ENCODE results near the gene MAN1A1.
A peak's percentile ranks its signal among the peaks of the same experiment; 100 is the strongest.

Gene MAN1A1

DNA sequence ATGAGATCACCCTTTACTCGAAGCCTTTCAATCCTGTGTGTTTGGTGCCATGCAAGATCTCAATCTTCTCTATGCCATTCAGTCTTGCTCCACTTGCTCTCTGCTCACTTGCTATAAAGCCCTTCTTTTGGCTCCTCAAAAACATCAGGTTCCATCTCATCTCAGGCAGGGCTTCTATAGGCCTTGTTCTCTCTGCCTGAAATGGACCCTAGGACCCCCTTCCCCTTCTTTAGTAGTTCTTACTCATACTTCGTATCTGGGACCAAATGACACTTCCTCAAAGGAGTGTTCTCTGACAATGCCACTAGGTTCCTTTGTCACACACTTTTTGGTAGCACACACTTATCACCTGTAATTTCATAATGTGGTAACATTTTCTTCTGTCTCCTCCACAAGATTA is 154.4 kb downstream of the MAN1A1 start:
- no peak for DNase-seq (ENCODE audit: low read depth)

DNA sequence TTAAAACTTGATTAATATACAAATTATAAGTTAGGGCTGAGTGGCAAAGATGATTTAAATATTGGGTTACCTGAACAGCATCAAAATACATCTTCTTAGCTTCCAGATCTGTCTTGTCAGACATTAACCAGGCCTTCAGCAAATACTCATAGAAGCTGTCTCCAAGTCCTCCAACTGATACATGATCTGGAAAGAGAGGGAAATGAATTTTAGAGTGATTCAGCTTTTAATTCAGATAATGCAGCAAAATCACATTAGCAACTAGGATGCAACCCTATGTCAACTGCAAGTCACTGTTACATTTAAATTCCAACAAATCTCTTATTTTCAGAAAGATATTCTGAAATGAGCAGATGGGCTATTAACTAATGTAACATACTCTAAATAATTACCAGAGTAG is 155.9 kb downstream of the MAN1A1 start:
- DNase-seq (ENCODE audit: low read depth): no peak

DNA sequence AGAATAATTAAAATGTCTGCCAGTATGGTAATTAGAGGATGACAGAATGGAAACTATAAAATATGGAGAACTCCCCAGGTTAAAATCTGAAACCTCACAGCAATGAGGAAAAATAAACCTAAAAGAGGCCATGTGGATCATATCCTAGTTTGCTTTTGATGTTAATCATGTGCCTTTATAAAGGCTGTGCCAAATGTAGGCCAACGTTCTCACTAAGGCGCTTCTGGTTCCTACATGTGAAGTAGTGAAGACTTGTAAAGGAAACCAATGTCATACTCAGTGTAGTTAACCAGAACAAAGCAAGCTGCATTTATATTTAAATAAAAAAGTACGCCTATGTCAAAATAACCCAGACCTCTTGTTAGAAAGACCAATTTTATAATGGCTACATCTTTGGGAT is 157.4 kb downstream of the MAN1A1 start:
- no peak for DNase-seq (ENCODE audit: low read depth)

DNA sequence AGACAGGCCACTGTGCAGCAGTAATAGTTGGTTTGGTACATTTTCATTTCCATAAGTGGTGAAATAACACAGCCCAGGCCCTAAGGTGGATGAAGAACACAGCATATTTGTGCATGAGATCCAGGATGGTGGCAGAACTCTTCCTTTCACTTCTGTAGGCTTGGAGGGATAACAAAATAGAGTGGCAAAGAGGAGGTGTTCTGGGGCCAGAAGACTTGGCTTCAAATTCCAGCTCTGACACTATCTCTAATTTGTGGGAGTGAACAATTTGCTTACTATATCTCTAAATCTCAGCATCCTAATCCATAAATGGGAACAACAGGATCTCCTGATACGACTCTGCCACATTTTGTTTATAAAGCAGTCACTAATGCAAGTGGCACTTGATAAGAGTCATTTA is 159.4 kb downstream of the MAN1A1 start:
- no peak for DNase-seq (ENCODE audit: low read depth)

DNA sequence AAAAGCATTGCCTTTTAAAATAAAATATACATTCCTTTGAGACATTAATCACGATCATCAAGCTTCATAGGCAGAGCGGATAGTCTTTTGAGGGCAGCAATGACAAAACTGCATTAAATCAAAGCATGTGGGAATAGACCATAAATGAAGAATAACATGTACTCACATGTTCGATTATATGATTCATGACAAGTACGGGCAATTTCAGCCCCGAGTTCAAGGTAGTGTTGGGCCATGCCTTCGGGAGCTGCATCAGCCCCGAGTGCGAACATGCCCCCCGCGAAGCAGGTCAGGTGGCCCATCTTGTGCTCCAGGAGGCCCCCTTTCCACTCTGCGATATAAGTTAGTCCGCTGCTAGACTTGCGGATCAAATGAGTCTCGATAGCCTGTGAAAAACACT is 160.1 kb downstream of the MAN1A1 start:
- no peak for DNase-seq (ENCODE audit: low read depth)

DNA sequence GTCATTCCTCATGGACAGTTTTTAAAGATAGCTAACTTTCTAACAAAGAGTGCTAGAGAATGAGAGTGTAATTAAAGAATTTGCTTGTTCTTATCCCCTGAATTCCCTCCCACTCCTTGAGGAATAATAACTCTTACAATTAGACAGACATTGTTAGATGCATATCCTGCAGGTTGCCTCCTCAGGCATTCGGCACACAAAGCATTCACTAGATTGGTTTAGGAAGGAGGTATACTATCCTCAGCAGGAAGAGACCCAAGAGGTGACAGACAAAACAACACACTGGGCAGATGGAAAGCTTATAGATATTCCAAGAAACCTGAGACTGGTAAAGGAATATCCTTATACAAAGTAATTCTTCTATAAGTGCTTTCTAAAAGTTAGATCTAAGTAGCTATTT is 162.0 kb downstream of the MAN1A1 start:
- DNase-seq (ENCODE audit: low read depth): no peak

DNA sequence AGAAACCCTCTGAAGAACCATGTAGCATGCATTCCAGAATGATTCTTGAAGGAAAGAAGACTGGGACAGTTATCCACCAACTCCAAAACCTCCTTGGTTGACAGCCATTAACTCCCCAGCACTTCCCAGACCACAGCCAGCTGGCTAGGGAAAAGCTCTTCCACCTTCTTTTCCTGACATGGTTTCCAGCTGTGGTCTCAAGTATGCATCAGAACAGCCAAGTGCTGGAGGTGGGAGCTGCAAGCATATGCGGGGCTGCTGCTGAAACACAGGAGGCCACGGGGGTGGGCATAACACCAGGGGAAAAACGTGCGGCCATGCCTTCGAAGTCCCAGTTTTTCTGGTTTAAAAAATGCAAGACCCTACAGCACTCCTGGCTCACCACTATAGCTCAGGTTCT is 163.1 kb downstream of the MAN1A1 start:
- DNase-seq (ENCODE audit: low read depth): no peak

DNA sequence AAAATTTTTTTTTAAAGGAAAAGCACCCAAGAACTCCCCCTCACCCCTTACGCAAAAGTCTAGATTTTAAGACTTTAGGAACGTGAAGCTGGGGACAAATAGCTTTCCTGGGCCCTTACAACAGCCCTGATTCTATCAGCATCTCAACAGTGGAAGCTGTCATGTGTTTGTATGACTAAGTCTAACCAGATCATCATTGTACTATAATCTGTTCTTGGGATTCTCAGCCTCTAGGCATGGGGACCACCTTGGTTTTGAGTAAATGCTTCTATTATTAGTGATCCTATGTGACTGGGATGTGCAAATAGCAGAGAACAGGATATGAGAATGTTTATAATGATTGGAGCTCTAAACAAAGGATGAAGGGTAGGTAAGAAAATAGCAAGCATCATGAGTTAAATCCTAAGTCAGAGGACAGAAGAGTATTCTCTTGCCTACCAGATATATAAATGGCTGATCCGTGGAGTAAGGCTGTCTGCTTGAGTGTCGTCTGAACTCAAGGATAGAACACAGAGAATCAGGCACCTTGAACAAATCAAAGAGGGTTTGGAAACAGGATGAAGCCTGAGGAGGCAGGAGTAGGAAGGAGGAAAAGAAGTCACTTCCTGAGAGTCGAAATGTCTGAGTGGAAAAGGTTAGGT is 165.4 kb downstream of the MAN1A1 start:
- DNase-seq (ENCODE audit: low read depth): no peak

DNA sequence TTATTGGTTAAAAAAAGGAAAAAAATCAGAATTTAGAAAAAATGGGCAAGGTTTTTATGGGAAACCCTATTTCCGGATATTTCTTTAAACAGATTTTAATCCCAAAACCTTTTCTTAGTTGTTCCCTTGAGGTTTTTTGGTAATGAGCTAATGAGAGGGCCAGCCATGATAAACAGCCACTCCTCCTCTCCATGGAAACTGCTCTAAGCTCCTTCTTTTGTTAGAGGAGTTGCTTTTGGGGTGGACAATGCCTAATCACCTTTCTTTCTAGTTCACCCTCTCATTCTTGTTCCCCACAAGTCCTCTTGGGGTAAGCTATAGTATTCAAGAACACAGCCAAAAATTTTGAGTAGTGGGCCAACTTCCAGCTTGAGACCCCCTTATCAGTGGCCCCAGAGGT is 166.1 kb downstream of the MAN1A1 start:
- no peak for DNase-seq (ENCODE audit: low read depth)

DNA sequence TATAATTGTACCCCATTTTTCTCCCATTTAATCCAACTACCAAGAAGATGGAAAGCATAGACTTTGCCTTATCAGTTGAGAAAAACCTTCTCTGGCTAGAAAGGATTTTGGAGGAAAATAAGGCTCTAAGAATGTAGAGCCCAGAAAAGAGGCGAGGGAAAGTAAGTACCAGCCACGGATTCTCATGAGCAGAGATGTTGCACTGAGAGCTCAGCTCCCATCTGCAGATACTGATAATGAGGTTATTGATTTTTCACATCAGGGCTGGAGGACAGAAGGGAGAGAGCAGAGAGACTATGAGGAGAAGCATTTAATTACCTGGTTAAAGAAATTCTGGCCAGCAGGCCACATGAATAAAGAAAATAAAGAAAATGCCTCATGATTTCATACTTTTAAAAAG is 166.7 kb downstream of the MAN1A1 start:
- DNase-seq (ENCODE audit: low read depth): no peak

DNA sequence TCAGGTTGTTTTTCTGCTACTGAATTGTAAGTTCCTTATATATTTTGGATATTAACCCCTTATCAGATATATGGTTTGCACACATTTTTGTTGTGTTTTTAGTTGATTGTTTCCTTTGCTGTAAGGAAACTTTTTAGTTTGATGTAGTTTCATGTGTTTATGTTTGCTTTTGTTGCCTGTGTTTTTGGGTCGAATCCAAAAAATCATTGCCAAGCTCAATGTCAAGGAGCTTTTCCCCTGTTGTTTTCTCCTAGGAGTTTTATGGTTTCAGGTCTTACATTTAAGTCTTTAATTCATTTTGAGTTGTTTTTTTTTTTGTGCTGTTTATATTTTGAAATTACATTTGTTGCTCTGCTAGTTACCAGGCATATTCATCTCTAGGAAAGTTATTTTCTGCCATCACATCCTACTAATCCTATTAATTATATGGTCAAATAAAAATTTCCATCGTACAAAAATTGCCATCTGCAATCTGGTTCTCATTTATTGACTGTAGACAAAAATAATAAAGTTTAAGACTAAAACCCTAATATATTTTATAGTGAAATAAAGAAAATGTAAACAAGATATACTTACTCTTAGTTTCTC is 167.3 kb downstream of the MAN1A1 start:
- DNase-seq (ENCODE audit: low read depth): no peak

DNA sequence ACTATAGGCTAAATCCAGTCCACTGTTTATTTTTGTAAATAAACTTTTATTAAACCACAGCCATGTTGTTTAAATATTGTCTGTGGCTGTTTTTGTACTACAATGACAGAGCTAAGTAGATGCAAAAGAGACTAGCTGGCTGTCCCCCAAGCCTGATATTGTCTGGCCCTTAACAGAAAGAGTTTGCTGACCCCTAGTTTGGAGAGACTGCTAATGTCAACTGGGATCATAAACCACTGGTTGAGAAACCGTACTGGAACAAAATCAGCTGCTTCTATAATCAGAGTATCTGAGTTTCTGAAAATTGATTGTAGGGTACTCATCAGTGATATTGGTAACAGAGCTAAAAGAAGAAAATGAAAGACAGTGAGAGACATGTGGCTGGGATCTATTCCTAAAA is 168.5 kb downstream of the MAN1A1 start:
- DNase-seq (ENCODE audit: low read depth): no peak

DNA sequence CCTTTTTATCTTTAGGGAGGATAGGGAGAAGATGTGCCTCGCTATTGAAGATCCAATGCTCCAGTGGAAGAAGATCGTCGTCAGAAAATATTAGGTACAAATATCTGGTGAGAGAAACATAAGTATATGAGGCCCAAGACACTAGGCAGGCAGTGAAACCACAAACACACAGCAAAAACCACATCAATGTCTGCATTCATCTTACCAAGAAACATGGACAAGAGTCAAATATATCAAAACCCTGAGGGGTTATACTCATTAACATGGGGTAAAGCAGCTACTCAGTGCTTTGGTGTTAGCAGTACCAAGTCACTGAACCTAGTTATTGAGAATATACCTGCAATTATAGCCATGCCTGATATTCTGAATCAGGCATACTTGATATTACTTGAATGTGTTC is 169.7 kb downstream of the MAN1A1 start:
- DNase-seq (ENCODE audit: low read depth): no peak

DNA sequence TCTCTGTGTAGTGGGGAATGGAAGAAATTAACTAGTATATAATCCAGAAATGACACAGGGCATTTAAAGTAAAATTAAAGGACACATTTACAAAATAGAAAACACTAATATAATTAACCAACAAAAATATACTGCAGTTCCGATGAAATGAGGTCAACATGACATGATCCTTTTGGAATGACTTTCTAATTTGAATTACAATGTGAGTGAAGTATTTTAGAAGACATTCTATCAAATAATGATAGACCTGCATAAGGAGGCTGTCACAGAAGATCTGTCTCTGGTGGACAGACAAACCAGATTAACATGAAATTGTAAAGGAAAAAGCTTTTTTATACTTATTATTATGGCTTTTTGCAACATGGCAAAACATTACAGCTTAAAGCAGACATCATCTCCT is 170.5 kb downstream of the MAN1A1 start:
- DNase-seq (ENCODE audit: low read depth): no peak

DNA sequence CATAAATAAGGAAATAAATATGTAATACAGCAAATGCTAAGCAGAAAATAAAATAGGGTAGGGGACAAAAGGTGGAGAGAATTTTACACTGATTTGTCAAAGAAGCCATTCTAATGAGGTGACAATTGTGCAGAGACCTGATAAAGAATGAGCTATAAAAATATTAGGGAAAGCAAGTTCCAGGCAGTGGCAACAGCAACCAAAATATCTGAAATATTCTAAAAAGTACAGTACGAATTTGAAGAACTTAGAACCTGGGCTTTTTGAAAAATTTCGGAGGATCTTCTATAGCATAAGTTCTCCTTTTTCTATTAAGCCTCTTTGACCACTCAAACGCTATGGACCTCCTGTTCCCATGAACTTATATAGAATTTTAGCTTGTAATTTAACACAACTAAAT is 173.1 kb downstream of the MAN1A1 start:
- DNase-seq (ENCODE audit: low read depth): no peak

DNA sequence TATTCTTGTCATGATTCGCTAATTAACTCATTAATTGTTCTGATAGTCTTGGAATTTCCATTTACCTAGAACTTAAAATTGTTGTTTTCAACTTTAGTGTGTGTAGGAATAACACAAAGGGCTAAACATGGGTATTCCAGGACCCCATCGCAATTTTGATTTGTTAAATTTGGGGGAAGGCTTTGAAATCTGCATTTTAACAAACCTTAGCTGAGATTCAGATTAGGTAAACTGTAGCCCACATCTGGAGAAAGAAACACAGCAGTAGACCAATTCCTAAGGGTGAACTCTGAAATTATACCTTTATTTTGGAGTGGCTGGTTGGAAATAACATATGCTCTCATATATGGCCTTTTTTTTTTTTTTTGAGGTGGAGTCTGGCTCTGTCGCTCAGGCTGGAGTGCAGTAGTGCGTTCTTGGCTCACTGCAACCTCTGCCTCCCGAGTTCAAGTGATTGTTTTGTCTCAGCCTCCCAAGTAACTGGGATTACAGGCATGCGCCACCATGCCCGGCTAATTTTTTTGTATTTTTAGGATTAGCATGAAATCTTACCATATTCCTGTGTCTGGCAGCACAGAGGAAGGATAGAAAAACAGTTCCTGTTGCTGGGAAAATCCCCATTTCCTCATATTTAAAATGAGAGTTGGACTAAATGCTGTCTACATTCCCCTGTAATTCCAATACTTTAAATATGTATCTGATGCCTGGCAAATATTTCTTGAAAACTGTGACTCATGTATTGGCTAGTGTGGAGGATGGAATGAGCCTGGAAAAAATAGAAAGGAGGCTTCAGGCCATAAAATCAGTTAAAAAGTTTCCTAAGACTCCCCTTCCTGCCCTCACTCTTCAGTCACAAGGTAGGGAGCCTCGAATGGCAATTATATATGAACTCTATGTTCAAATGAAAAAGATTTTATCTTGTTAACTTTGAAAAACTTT is 174.4 kb downstream of the MAN1A1 start:
- no peak for DNase-seq (ENCODE audit: low read depth)

DNA sequence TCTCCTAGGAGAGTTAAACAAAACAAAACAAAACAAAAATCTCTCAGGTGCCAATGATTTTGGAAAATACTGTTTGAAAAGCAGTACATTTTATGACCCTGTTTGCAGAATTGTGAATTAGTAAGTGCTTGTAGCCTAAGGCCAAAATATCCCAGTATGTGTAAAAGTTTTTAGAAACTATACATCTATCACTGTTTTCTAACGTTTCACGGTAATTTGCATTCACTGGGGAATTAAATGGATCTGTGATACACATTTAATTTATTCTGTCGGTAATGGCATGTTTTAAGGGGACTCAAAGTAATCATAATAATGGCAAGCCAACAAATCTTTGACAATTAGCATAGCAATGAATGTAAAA is 175.5 kb downstream of the MAN1A1 start:
- DNase-seq (ENCODE audit: low read depth): no peak

DNA sequence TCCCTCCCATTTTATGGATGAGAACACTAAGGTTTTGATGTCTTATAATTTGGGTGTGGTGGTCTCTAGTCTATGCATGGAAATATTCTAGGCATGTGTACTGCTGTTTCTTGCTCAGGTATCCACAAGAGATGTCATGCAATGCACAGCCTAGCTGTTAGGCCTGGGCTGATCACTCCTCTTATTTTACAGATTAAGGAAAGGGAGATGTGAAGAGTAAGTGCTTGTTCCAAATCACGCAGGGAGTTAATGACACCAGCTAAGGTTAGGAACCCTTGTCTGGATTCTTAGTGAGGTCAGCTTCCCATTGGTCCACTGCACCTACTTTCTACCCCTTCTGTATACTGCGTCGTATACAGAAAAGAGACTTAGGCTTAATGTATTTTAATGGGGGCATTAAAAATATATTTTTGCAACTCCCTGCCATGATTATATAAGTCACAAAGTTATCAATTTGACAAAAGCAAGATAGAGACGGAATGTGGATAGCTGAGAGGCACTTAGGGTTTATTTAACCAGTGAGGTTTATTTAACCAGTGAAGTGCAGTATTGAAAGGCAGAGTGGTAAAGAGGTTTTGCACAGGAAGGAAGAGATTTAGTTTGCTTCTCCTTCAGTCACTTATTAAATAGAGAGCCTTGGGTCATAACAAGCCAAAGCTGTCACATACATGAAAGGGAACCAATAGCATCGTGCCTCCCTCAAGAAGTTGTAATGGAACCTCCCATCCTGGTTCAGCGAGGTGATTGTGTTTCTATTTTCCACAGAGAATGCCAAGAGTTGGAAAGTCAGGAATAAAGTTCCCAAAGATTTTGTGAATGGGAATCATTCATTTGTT is 176.1 kb downstream of the MAN1A1 start:
- DNase-seq (ENCODE audit: low read depth): no peak

DNA sequence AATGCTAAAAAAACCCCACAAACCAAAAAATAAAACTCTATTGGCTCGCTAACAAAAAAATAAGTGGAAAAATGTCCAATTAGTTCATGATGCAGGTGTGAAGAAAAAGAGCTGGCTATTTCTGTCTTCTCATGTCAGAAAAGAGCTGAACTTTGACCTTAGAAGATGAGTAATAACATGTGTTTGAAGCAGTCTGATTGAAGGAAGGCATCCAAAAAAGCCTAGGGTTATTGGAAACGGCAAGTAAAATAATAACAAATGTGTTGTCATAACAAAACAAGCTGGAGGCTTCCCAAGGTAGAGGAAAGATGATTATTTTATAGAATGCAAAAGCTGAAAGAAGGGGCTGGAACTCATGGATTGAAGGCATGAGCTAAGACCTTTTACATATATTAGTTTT is 176.7 kb downstream of the MAN1A1 start:
- DNase-seq (ENCODE audit: low read depth): peak; percentile 85

DNA sequence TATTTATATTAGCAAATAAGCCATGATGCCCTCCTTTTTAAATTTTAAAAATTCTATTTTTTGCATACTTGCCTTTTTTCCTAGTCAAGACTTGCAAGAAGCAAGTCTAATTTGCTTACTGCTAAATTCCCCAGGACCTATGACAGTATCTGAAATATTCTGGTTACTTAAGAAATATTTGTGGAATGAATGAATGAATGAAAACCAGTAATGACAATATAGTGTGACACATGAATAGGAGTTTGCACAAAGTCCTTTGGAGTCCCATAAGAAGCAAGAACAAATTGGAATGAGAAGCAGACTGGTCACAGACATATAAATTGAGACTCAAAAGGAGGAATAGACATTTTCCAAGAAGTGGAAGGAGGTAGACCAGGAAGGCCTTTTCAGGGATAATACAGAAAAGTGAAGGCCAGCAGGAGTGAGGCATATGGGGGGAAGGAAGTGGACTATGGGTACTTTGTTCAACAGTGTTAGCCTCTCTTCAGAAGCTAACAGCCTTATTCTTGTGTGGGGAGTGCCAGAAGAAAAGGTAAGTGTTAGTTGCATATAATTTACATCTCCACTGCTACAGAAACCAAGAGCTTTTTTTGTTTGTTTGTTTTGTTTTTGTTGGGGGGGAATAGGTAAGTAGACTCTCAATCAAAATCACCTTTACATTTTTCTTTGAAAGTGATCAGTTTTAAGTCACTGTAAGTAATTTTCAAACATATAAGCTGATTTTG is 177.5 kb downstream of the MAN1A1 start:
- no peak for DNase-seq (ENCODE audit: low read depth)

DNA sequence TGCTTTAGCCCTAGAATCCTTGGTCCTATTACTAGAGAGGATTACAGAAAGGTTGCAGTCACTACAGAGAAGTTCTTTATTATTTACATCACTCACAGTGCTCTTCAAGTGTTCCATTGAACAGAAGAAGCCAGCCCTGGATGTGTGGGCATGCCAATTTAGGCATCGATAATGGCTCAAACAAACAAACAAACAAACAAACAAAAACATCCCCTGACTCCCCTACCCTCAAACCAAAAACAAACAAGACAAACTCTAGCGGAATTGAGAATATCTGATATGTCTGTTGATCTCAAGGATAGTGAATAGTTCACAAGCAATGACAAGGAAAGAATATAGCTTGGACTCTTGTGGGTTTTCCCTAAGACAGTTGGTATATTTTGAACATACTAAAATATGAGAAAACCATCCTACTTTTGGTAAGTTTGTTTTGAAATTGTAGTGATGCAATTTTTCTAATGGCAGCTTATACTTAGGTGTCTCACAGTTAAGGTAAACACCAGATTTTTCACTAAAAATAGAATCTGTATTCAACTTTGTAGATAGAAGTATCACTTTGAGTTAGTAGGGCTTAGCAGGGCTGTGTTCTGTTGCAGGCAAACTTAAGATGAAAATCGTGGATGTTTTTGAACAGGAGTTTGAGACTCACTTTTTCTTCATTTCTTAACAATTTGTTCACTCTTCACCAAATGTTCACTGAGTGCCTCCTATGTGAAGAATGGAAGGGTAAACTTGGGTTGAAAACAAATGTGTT is 178.3 kb downstream of the MAN1A1 start:
- DNase-seq (ENCODE audit: low read depth): no peak

Data from fibroblast of the conjunctiva (primary cell).